Ovary (tissue), 9 donors: ENCODE results near the gene PTPN1. TPM values are rescaled to one million over a fixed set of nuclear protein-coding genes. Genes with fewer than 3 reads are reported as not detected.

Experiments used
- DNase-seq, 5 donors: peaks; one replicate each; pipeline ENCODE4 v3.0.0-alpha.2; 2019 to 2020
- H3K27ac ChIP-seq, 2 donors: fragments of 200-600 bp; one replicate each; pipeline versions ENCODE4 v1.5.1 to v1.8.0; 2019 to 2022
- H3K27me3 ChIP-seq: fragments of 200-600 bp; one replicate; pipeline ENCODE4 v1.8.0; 2022
- H3K36me3 ChIP-seq: fragments of 200-600 bp; sonication (generic); one replicate; pipeline ENCODE4 v1.5.1; 2019
- H3K4me1 ChIP-seq: one replicate; pipeline ENCODE4 v1.8.1; 2013; ENCODE audit warnings: mild to moderate bottlenecking, moderate library complexity; ENCODE audit not compliant: insufficient read depth
- H3K4me3 ChIP-seq: fragments of 200-600 bp; sonication (generic); one replicate; pipeline ENCODE4 v1.5.1; 2017
- H3K9me3 ChIP-seq, 2 donors: fragments of 200-600 bp in 1 of 2; sonication (generic) in 1 of 2; one replicate each; pipeline versions ENCODE4 v1.5.1 to v1.8.1; 2013 to 2019; ENCODE audit warnings: mild to moderate bottlenecking in 1 of 2, moderate library complexity in 1 of 2
- EP300 ChIP-seq: sonication (generic); formaldehyde crosslinking; IDR thresholded peaks from one replicate; pipeline ENCODE4 v1.6.1; 2017; ENCODE audit warnings: antibody characterized with exemption
- POLR2A ChIP-seq: fragments of 450-650 bp; IDR thresholded peaks from one replicate; pipeline ENCODE4 v1.6.1; 2017; ENCODE audit warnings: antibody characterized with exemption, mild to moderate bottlenecking, moderate library complexity
- WGBS, 3 donors: extraction: QIAGEN DNeasy Blood & Tissue Kit in 1 of 3; methylation state at CpG; one replicate each; pipeline versions ENCODE4 v1.1.5 to v1.1.7; 2013 to 2017; 5-methylcytosine and 5-hydroxymethylcytosine counted together
- intact Hi-C, 4 donors: fragments of 100-400 bp; cut with DNase I; formaldehyde crosslinking; loops; one replicate each; pipeline versions ENCODE4 v1.11.0 to v1.15.1; 2022 to 2023
- polyA plus RNA-seq, 2 donors: library from polyadenylated mRNA; stranded (reverse); fragments of 200-250 nt in 1 of 2; fragments of 350-450 nt in 1 of 2; fragmentation: Illumina TruSeq in 1 of 2; extraction: RNeasy Lipid Tissue Mini Kit (QIAGEN cat#74804) in 1 of 2; gene quantifications; one replicate each; pipeline ENCODE4 v1.2.3, GENCODE V29; 2013 to 2014
- total RNA-seq, 7 donors: library from RNA; depleted of rRNA in 2 of 7; stranded (reverse); fragments of >200 nt in 2 of 7; fragmentation: NEBNext Ultra II Directional in 3 of 7; extraction: Animal tissue kit (Norgen Biotek cat#: 25700) in 3 of 7; gene quantifications; one replicate each; pipeline versions ENCODE4 v1.1.0 to v1.2.4, GENCODE V29; 2016 to 2023
- TF ChIP-seq, protein P1 (sequence below), 3 donors: fragments of 450-650 bp in 2 of 3; fragments of 200-600 bp in 1 of 3; IDR thresholded peaks; one replicate each; pipeline versions ENCODE4 v1.5.1 to v1.8.0; 2016 to 2022; ENCODE audit warnings: antibody characterized with exemption in 3 of 3, mild to moderate bottlenecking in 1 of 3
- donor health status: DM: no; HTN: no; CAD: no; lungs with moderate emphysema.
- donor health status: DM: no; HTN: no; CAD: no.
- donor health status: Bipolar disorder and iron deficiency.
- donor health status: DM: yes; HTN: yes; CAD: no.
- donor health status: DM: no; HTN: no; CAD: no.
- donor health status: DM: yes; HTN: yes; CAD: no.

PTPN1 gene
- total and polyA plus RNA-seq, 9 donors, result 17.6 to 36.7 (median 26.6) TPM

DNA sequence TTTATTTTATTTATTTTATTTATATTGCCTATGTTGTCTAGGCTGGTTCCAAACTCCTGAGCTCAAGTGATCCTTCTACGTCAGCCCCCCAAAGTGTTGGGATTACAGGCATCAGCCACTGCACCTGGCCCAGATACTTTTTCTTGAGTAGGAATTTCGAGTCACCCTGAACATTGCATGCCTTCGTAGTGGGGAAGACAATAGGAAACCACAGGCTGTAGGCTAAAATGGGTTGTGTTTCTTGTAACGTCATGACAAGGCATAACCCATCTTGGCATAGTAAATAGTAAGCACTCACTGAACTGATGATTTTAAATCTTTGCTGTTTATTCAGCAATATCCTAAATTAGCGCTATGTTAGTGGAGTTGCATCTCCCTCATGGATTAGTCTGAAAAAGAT, 34.9 kb downstream of the PTPN1 start:
- H3K4me1 ChIP-seq, result peaks cover 24% of the 10 kb centered on the region
- intact Hi-C loops, result no loop called here
- no peaks in the 10 kb centered on the region for H3K9me3 ChIP-seq
- H3K36me3 ChIP-seq, result no peaks in the 10 kb centered on the region
- 88 to 92% (median 91%) methylated on average over 5 of the region's 5 CpGs for WGBS, 3 donors
- no peak overlapping the region for H3K27ac ChIP-seq
- no peak for DNase-seq
- no peaks in the 10 kb centered on the region for H3K27me3 ChIP-seq
- TF ChIP-seq POLR2A (no peak), EP300 (no peak)
- TF ChIP-seq, protein P1, sequence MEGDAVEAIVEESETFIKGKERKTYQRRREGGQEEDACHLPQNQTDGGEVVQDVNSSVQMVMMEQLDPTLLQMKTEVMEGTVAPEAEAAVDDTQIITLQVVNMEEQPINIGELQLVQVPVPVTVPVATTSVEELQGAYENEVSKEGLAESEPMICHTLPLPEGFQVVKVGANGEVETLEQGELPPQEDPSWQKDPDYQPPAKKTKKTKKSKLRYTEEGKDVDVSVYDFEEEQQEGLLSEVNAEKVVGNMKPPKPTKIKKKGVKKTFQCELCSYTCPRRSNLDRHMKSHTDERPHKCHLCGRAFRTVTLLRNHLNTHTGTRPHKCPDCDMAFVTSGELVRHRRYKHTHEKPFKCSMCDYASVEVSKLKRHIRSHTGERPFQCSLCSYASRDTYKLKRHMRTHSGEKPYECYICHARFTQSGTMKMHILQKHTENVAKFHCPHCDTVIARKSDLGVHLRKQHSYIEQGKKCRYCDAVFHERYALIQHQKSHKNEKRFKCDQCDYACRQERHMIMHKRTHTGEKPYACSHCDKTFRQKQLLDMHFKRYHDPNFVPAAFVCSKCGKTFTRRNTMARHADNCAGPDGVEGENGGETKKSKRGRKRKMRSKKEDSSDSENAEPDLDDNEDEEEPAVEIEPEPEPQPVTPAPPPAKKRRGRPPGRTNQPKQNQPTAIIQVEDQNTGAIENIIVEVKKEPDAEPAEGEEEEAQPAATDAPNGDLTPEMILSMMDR (IDR thresholded peaks at IDR 0.05), result no peak
- no peak overlapping the region for H3K4me3 ChIP-seq

- H3K4me1 ChIP-seq, result peaks cover 11% of the 10 kb centered on the region
- H3K4me3 ChIP-seq, result no peak overlapping the region
- intact Hi-C loops, result no loop called here
- H3K27me3 ChIP-seq, result no peaks in the 10 kb centered on the region
- 45 to 58% (median 46%) methylated on average over 5 of the region's 5 CpGs for WGBS, 3 donors
- H3K27ac ChIP-seq, result no peak overlapping the region
- TF ChIP-seq, protein P1 (IDR thresholded peaks at IDR 0.05), result no peak
- no peak for TF ChIP-seq POLR2A
- H3K36me3 ChIP-seq, result no peaks in the 10 kb centered on the region
- H3K9me3 ChIP-seq, result no peaks in the 10 kb centered on the region
- DNase-seq, result no peak
Observed at GRCh38 chr20:50546729-50547314, 36.6 kb downstream of the PTPN1 start.

DNA sequence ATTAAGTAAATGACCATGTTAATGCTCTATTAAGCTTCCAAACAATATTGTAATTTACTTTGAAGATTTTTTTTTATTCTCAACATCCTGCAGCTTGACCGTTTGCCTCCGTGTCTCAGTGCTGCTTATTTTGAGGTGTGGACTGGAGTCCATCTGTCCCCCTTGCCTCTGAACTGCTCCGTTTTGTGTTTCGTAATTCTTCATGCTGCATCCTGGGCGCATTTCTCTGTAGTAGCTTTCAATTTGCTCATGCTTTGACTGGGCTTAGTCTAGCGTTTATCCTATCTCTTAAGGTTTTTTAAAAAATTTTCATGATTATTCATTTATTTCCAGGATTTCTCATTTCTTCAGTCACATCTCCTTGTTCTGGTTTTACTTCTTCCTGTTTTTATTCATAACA, 37.8 kb downstream of the PTPN1 start:
- Histone ChIP-seq H3K4me3 (no peak overlapping the region), H3K27me3 (no peaks in the 10 kb centered on the region), H3K36me3 (no peaks in the 10 kb centered on the region), H3K9me3 (no peaks in the 10 kb centered on the region), H3K27ac (no peak overlapping the region), H3K4me1 (peaks cover 11% of the 10 kb centered on the region)
- intact Hi-C loops, result no loop called here
- no peak for DNase-seq
- TF ChIP-seq EP300 (no peak), POLR2A (no peak)
- TF ChIP-seq, protein P1 (IDR thresholded peaks at IDR 0.05), result no peak
- WGBS, 3 donors, result 72 to 83% (median 76%) methylated on average over 6 of the region's 6 CpGs

DNA sequence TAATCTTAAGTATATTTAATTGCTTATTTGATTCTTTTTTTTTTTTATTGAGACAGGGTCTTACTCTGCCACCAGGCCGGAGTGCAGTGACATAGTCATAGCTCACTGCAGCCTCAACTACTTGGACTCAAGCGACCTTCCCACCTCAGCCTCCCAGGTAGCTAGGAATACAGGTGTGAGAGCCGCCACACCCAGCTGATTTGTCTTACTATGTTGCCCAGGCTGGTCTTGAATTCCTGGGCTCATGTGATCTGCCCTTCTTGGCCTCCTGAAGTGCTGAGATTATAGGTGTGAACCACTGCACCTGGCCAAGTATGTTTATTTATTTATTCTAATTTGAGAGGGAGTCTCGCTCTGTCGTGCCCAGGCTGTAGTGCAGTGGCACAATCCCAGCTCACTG, 38.2 kb downstream of the PTPN1 start:
- H3K9me3 ChIP-seq, result no peaks in the 10 kb centered on the region
- no peaks in the 10 kb centered on the region for H3K36me3 ChIP-seq
- H3K27me3 ChIP-seq, result no peaks in the 10 kb centered on the region
- TF ChIP-seq, protein P1 (IDR thresholded peaks at IDR 0.05), result no peak
- TF ChIP-seq EP300 (no peak), POLR2A (no peak)
- no peak overlapping the region for H3K4me3 ChIP-seq
- no peak overlapping the region for H3K27ac ChIP-seq
- H3K4me1 ChIP-seq, result peaks cover 11% of the 10 kb centered on the region
- DNase-seq, result no peak
- intact Hi-C loops, result no loop called here
- 87 to 92% (median 92%) methylated on average over 5 of the region's 5 CpGs for WGBS, 3 donors
